Psoas muscle (tissue), 8 donors: Measurements from ENCODE around the gene ADGRB2. TPM values are rescaled to one million over a fixed set of nuclear protein-coding genes. Genes with fewer than 3 reads are reported as not detected.

Experiments used
- ATAC-seq, 4 donors: fragments of 200-7000 bp; cut with Tn5 transposase; one replicate each; pipeline ENCODE4 v1.9.1; 2020; ENCODE audit warnings: moderate library complexity in 3 of 4, mild to moderate bottlenecking in 2 of 4
- DNase-seq, 2 donors: peaks; one replicate each; pipeline ENCODE4 v3.0.0-alpha.2; 2020
- H3K27ac ChIP-seq: fragments of 200-600 bp; one replicate; pipeline ENCODE4 v1.8.0; 2022
- H3K27me3 ChIP-seq, 3 donors: fragments of 200-600 bp in 1 of 3; one replicate each; pipeline versions ENCODE4 v1.6.1 to v1.8.0; 2013 to 2022; ENCODE audit warnings: low read length in 2 of 3, mild to moderate bottlenecking in 2 of 3, moderate library complexity in 1 of 3; ENCODE audit not compliant: insufficient read depth in 3 of 3
- H3K36me3 ChIP-seq, 2 donors: fragments of 200-600 bp in 1 of 2; one replicate each; pipeline versions ENCODE4 v1.6.1 to v1.8.0; 2013 to 2022; ENCODE audit warnings: low read depth in 1 of 2, mild to moderate bottlenecking in 1 of 2, moderate library complexity in 1 of 2; ENCODE audit not compliant: insufficient read depth in 1 of 2
- H3K4me1 ChIP-seq: fragments of 200-600 bp; one replicate; pipeline ENCODE4 v1.8.0; 2022
- H3K4me3 ChIP-seq: fragments of 200-600 bp; one replicate; pipeline ENCODE4 v1.8.0; 2022; ENCODE audit warnings: mild to moderate bottlenecking
- H3K9me3 ChIP-seq: fragments of 200-600 bp; one replicate; pipeline ENCODE4 v1.8.0; 2022
- CTCF ChIP-seq: fragments of 200-600 bp; IDR thresholded peaks from one replicate; pipeline ENCODE4 v1.8.0; 2022; ENCODE audit warnings: antibody characterized with exemption
- WGBS, 3 donors: extraction: QIAGEN DNeasy Blood & Tissue Kit; methylation state at CpG; one replicate each; pipeline versions ENCODE4 v1.1.6 to v1.1.7; 2013; 5-methylcytosine and 5-hydroxymethylcytosine counted together
- intact Hi-C, 2 donors: fragments of 100-400 bp; cut with DNase I; formaldehyde crosslinking; loops; one replicate each; pipeline versions ENCODE4 v1.11.0 to v1.14.2; 2022
- polyA plus RNA-seq, 3 donors: library from polyadenylated mRNA; stranded (reverse); fragments of 200-250 nt; gene quantifications; one replicate each; pipeline ENCODE4 v1.2.3, GENCODE V29; 2013
- total RNA-seq, 4 donors: library from RNA; stranded (reverse); fragmentation: NEBNext Ultra II Directional in 2 of 4; extraction: Animal tissue kit (Norgen Biotek cat#: 25700) in 2 of 4; gene quantifications; one replicate each; pipeline versions ENCODE4 v1.2.1 to v1.2.4, GENCODE V29; 2021 to 2023
- donor health status: healthy with polysubstance abuse.
- donor health status: DM: no; HTN: no; CAD: no; lungs with moderate emphysema.
- donor health status: Bipolar disorder and iron deficiency.
- donor health status: healthy.
- donor health status: DM: yes; HTN: yes; CAD: no.
- donor health status: DM: no; HTN: no; CAD: no.
- donor health status: DM: no; HTN: no; CAD: no.
- donor health status: DM: yes; HTN: yes; CAD: no.

Gene ADGRB2
- total and polyA plus RNA-seq, 7 donors = 0.44 to 1.8 (median 0.73) TPM

GRCh38 chr1:31746687-31747086 is 17.5 kb downstream of the ADGRB2 start:
- Histone ChIP-seq H3K36me3 (no peaks in the 10 kb centered on the region), H3K27me3 (no peaks in the 10 kb centered on the region), H3K9me3 (no peaks in the 10 kb centered on the region), H3K4me1 (peaks cover 3% of the 10 kb centered on the region), H3K4me3 (no peak overlapping the region), H3K27ac (no peak overlapping the region)
- intact Hi-C loops = no loop called here
- DNase-seq (no peak), ATAC-seq (no peak)
- 38 to 52% (median 51%) methylated on average over 7 of the region's 7 CpGs for WGBS, 3 donors
- TF ChIP-seq CTCF = no peak

- Histone ChIP-seq H3K4me3 (no peak overlapping the region), H3K27me3 (no peaks in the 10 kb centered on the region), H3K36me3 (no peaks in the 10 kb centered on the region), H3K27ac (no peak overlapping the region), H3K4me1 (peaks cover 3% of the 10 kb centered on the region), H3K9me3 (no peaks in the 10 kb centered on the region)
- intact Hi-C loops = no loop called here
- WGBS, 3 donors = 54 to 62% (median 58%) methylated on average over 14 to 15 of the region's 15 CpGs
- ATAC-seq (no peak), DNase-seq (no peak)
- no peak for TF ChIP-seq CTCF
Observed at GRCh38 chr1:31745946-31746670, 18.0 kb downstream of the ADGRB2 start.

- Histone ChIP-seq H3K27ac (no peak overlapping the region), H3K9me3 (no peaks in the 10 kb centered on the region), H3K4me3 (no peak overlapping the region), H3K36me3 (no peaks in the 10 kb centered on the region), H3K4me1 (no peaks in the 10 kb centered on the region), H3K27me3 (no peaks in the 10 kb centered on the region)
- ATAC-seq = peak; percentile 80 to 89 (median 84)
- 52 to 59% (median 57%) methylated on average over 4 of the region's 4 CpGs for WGBS, 3 donors
- intact Hi-C loops = no loop called here
- TF ChIP-seq CTCF = peak; percentile 69
- peak; percentile 73 to 78 for DNase-seq
Observed at GRCh38 chr1:31745096-31745945, 18.8 kb downstream of the ADGRB2 start.

- Histone ChIP-seq H3K9me3 (no peaks in the 10 kb centered on the region), H3K27ac (no peak overlapping the region), H3K36me3 (no peaks in the 10 kb centered on the region), H3K4me3 (no peak overlapping the region), H3K4me1 (no peaks in the 10 kb centered on the region), H3K27me3 (peaks cover 0 to under 1% (median 0%) of the 10 kb centered on the region in 3 donors)
- DNase-seq = no peak
- TF ChIP-seq CTCF = no peak
- 91 to 94% (median 92%) methylated on average over 28 of the region's 28 CpGs for WGBS, 3 donors
- ATAC-seq = no peak
- intact Hi-C loops = no loop called here
Observed at GRCh38 chr1:31744165-31744888, 19.8 kb downstream of the ADGRB2 start.
